GM19351 (cell line): ENCODE data around the gene VIPR2.
"Not testable (repeated sequence)": the region's sequence is repeated elsewhere in the genome, so short reads cannot be mapped to it uniquely, and the experiment has no call there.

Experiments
- ATAC-seq: cut with Tn5 transposase; IDR thresholded peaks from one replicate; pipeline ENCODE4 v1.9.1; 2021; ENCODE audit warnings: mild to moderate bottlenecking, moderate library complexity; ENCODE audit not compliant: unreplicated experiment

The VIPR2 gene

DNA sequence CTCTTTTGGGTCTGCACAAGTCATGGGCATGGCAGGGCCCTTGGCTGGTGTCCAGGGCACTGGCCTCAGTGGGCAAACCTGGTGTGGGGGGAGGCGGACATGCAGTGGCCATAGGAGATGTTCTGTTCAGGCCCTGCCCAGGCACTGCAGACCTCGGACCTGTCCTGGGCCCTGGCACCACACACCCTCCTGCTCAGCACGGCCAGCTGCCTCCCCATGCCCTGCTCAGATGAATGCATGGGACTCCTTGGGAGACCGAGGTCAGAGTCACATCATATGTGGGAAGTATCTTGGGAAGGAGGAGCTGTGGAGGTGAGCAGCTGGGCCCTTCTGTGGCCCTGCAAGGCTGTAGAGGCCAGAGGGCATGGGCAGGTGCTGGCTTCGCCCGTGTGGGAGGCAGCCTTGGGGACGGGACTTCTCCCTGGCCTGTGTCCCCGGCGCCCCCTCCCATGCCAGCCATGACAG lies 130.8 kb downstream of the VIPR2 start:
- ATAC-seq, result no peak

DNA sequence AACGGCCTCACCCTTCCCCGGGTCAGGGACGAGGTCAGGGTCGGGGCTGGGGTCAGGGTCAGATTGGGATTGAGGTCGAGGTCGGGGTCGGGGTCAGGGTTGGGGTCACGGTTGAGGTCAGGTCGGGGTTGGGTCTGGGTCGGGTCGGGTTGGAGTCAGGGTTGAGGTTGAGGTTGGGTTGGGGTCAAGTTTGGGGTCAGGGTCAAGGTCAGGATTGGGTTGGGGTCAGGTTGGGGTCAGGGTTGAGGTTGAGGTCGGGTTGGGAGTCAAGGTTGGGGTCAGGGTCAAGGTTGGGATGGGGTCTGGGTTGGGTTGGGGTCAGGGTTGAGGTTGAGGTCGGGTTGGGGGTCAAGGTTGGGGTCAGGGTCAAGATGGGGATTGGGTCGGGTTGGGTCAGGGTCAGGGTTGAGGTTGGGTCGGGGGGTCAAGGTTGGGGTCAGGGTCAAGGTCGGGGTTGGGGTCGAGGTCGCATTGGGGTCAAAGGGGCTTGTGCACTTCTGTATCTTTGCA lies 131.4 kb downstream of the VIPR2 start:
- ATAC-seq, result no peak

DNA sequence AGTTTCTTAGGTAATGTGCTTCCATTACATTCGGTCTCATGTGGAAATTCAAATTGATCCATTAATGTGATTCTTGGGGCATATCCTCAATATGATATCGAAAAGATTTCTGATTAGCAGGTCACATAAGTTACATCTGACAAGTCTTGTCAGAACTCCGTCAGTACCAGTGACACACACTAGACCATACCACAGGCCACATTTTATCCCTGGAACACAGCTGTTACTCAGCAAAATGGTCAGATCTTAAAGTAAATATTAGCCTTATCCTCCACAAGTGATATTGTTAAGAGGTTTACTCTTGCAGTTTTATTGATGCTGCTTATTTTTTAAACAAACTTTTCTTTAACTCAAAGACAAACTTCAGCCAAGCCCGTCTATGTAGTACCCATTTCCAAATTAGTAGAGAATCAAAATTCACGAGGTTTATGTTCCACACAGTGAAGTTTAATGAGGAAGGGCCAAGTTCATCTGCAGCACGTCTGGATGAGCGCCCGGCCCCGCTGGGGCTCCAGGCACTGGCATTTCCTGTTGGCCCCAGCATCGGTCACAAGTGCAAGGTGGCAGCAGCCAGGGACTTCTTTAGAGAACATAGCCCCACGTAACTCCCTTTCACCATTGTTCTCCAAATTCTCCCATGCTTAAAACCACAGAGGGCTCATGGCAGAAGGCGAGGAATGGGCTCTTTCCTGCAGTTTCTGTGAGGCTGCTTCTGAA lies 132.2 kb downstream of the VIPR2 start:
- ATAC-seq, result no peak

DNA sequence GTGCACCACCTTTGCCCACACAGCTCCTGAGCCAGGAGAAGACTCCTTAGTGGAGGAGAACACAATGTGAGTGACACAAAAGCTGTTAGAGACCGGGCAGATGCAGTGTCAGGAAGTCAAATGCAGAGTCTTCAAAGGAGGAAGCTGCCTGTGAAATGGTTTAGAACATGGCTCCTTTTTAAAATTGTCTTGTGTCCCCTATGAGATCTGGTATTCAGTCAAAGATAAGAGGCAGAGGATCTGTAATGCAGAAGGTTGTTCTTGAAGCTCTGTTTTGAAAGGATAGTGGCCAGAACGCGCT lies 133.0 kb downstream of the VIPR2 start:
- ATAC-seq, result no peak

GRCh38 chr7:159010937-159011721 lies 133.5 kb downstream of the VIPR2 start:
- ATAC-seq, result no peak

DNA sequence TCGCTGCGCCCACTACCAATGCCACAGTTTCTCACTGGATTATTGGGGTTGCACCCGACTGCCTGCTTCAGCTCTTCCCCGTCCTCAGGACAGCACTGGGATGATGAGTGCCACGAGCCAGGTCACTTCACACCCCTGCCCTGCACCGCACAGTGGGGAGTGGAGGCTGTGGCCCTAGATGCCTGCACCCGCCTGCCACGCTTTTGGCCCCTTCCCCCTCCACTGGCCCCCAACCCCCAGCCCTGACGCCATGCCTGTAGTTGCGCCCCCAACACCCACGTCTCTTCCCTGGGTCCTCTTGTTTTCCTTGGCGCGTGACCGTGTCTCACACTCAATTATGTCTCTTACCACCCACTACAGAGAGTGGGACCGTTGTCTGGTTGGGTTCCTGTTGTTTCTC lies 134.3 kb downstream of the VIPR2 start:
- ATAC-seq, result no peak

- no peak for ATAC-seq
These were observed 134.7 kb downstream of the VIPR2 start for GRCh38 chr7:159009951-159010350.

DNA sequence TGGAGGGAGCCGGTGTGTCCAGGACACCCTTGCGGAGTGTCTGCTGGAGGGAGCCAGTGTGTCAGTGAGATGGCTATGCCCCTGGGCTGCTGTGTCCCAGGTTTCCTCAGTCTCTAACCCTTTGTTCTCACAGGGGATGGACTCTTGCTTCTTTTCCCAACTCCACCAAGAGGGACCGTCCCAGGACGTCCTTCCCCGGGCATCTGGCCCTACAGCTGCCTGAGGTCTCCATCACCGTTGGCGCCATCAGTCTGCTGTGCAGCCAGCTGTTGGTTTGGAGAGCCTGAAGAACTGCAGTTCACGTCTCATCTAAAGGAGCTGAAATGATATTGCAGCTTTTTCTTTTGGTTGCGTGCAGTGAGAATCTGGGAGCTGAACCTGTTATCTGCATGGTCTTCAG lies 136.2 kb downstream of the VIPR2 start:
- ATAC-seq, result no peak

- ATAC-seq, result no peak
These were observed 136.7 kb downstream of the VIPR2 start for GRCh38 chr7:159007996-159008389.

GRCh38 chr7:159007364-159007995 lies 137.2 kb downstream of the VIPR2 start:
- ATAC-seq, result no peak

- ATAC-seq, result no peak
These were observed 138.0 kb downstream of the VIPR2 start for GRCh38 chr7:159006610-159007130.

GRCh38 chr7:159006022-159006609 lies 138.6 kb downstream of the VIPR2 start:
- not testable (repeated sequence) for ATAC-seq

GRCh38 chr7:159005618-159006017 lies 139.0 kb downstream of the VIPR2 start:
- ATAC-seq, result no peak

GRCh38 chr7:159004411-159004810 lies 140.3 kb downstream of the VIPR2 start:
- ATAC-seq, result no peak

- ATAC-seq, result no peak
These were observed 142.9 kb downstream of the VIPR2 start for GRCh38 chr7:159001811-159002210.

DNA sequence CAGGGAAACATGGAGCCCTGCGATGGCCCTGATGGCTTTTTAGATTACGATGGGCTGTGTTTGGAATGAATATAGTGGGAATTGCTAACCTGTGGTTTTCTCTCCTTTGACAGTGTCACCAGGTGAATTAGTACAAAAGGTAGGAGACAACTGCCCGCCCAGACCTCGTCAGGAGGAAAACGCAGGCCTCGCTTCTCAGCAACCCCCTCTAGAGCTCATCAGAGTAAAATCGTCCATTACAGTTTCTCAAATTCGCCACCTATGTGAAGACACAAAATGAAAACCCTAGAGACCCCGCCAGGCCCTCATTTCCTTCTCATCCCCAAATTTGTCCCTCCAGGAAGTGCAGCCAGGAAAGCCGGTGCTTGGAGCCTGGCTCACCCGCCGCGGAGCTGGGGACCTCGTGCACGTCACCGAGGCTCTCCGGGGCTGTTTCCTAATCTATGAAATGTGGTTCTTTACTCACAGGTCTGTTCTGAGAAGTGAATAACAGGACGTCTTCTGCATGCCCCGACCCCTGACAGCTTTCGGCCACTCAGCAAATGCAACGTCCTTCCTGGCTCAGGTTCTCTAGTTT lies 143.7 kb downstream of the VIPR2 start:
- no peak for ATAC-seq

- no peak for ATAC-seq
These were observed 144.6 kb downstream of the VIPR2 start for GRCh38 chr7:159000070-159000469.

- no peak for ATAC-seq
These were observed 145.2 kb downstream of the VIPR2 start for GRCh38 chr7:158999496-158999895.

- not testable (repeated sequence) for ATAC-seq
These were observed 146.4 kb downstream of the VIPR2 start for GRCh38 chr7:158998261-158998660.

DNA sequence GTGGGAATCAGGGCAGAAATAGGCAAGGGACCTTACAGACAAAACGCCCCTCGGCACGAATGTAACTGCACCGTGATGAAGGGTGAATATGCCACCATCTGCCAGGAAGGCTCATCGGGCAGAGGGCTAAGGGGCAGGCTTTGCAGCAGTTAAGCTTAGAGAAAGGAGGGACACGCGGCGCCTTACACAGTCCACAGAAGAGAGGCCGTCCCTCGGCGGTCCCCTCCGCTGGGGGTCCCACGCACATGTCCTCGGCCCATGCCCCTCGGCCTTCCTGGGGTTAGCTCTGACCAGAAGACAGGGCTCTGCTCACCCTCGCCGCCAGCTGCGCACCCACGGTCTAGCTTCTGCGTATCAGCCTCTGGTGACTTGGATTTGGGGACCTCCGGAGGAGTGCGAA lies 147.2 kb downstream of the VIPR2 start:
- ATAC-seq, result no peak

DNA sequence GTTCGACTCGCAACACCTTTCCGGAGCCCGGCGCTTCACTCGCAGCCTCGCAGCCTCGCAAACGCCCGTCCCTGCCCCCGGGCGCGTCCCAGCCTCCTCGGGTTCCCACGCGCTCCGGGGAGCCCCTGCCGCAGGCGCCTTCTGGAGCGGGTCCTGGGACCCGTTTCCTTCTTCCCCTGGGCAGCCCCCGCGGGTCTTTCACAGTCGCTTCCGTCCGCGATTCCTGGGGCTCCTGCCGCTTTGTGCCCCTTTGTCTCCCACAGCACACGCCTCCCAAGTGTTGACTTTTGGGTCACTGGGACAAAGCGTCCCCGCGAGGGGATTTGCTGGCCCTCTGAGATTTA lies 147.6 kb downstream of the VIPR2 start:
- no peak for ATAC-seq
